H1 (cell line): Measurements from ENCODE around the gene TMEM89. TPM values are rescaled to one million over a fixed set of nuclear protein-coding genes. Genes with fewer than 3 reads are reported as not detected.

Experiments used
- CTCF ChIA-PET: fragments of 300-600 bp; sonication (Branson Sonifier 250); formaldehyde crosslinking; loops from one replicate; lab custom pipeline; 2021; ENCODE audit not compliant: partially characterized antibody; lab: Charles Lee
- POLR2A ChIA-PET: fragments of 300-600 bp; sonication (Branson Sonifier 250); formaldehyde crosslinking; loops from one replicate; lab custom pipeline; 2021; ENCODE audit warnings: inconsistent platforms; ENCODE audit not compliant: partially characterized antibody; lab: Charles Lee
- DNase-seq, 2 experiments: peaks; one replicate each; pipeline versions ENCODE4 v3.0.0 to v3.0.0-alpha.2; 2010 to 2022; ENCODE audit warnings: low spot score in 2 of 2, low read depth in 1 of 2, mixed read lengths in 1 of 2
- FAIRE-seq: peaks from 2 replicates; lab custom pipeline; 2011; peaks lifted over from hg19 to GRCh38; lab: Jason Lieb, UNC
- H2AFZ ChIP-seq: 2 replicates; pipeline ENCODE4 v1.8.1; 2012; ENCODE audit warnings: low read length, inconsistent platforms
- H2AK5ac ChIP-seq: 2 replicates; pipeline ENCODE4 v1.6.1; 2013; ENCODE audit warnings: low read depth, low read length
- H2BK120ac ChIP-seq: replicated peaks from 2 replicates; pipeline ENCODE3; 2013; ENCODE audit warnings: low read depth, low read length, inconsistent platforms
- H2BK12ac ChIP-seq: 2 replicates; pipeline ENCODE4 v1.6.1; 2013; ENCODE audit warnings: low read depth, low read length
- H2BK15ac ChIP-seq: 2 replicates; pipeline ENCODE4 v1.6.1; 2013; ENCODE audit warnings: low read length
- H2BK20ac ChIP-seq: 2 replicates; pipeline ENCODE4 v1.6.1; 2013; ENCODE audit warnings: low read length
- H2BK5ac ChIP-seq: 2 replicates; pipeline ENCODE4 v1.6.1; 2013; ENCODE audit warnings: low read depth, low read length
- H3K14ac ChIP-seq: 2 replicates; pipeline ENCODE4 v1.6.1; 2013; ENCODE audit warnings: inconsistent platforms; ENCODE audit not compliant: insufficient read length
- H3K18ac ChIP-seq: 2 replicates; pipeline ENCODE4 v1.6.1; 2013; ENCODE audit warnings: low read length; ENCODE audit errors: extremely low read depth
- H3K23ac ChIP-seq: 2 replicates; pipeline ENCODE4 v1.6.1; 2013; ENCODE audit warnings: inconsistent platforms; ENCODE audit not compliant: insufficient read length
- H3K23me2 ChIP-seq: 2 replicates; pipeline ENCODE4 v1.6.1; 2013; ENCODE audit warnings: low read depth, low read length
- H3K27ac ChIP-seq: 2 replicates; pipeline ENCODE4 v1.6.1; 2011; ENCODE audit warnings: low read depth, low read length, inconsistent platforms
- H3K27me3 ChIP-seq, 4 experiments: replicated peaks in 1 of 4; 1 replicate in 1 of 4; 2 replicates in 3 of 4; pipeline versions ENCODE4 v1.6.1 to v1.8.1; 2011 to 2013; ENCODE audit warnings: low read length in 3 of 4, mild to moderate bottlenecking in 3 of 4, inconsistent platforms in 2 of 4, mixed read lengths in 2 of 4, moderate library complexity in 1 of 4; ENCODE audit not compliant: control insufficient read depth in 3 of 4, insufficient read depth in 3 of 4; ENCODE audit errors: extremely low read depth in 1 of 4
- H3K36me3 ChIP-seq, 4 experiments: 2 replicates each; pipeline versions ENCODE4 v1.6.1 to v1.8.1; 2011 to 2013; ENCODE audit warnings: mild to moderate bottlenecking in 4 of 4, low read length in 3 of 4, moderate library complexity in 2 of 4, control low read depth in 1 of 4, inconsistent platforms in 1 of 4; ENCODE audit not compliant: insufficient read depth in 4 of 4, control insufficient read depth in 2 of 4
- H3K4ac ChIP-seq: replicated peaks from 2 replicates; pipeline ENCODE3; 2013; ENCODE audit warnings: low read length, low read depth, mixed read lengths, inconsistent platforms; ENCODE audit not compliant: insufficient read length
- H3K4me1 ChIP-seq, 4 experiments: replicated peaks in 1 of 4; 1 replicate in 1 of 4; 2 replicates in 3 of 4; pipeline versions ENCODE4 v1.6.1 to v1.8.1; 2011 to 2013; ENCODE audit warnings: low read length in 3 of 4, inconsistent platforms in 2 of 4, mixed read lengths in 1 of 4; ENCODE audit not compliant: insufficient read depth in 4 of 4, control insufficient read depth in 3 of 4
- H3K4me2 ChIP-seq, 2 experiments: 2 replicates each; pipeline versions ENCODE4 v1.6.1 to v1.8.1; 2011 to 2013; ENCODE audit warnings: low read depth in 2 of 2, low read length in 2 of 2, control low read depth in 1 of 2, inconsistent platforms in 1 of 2, mild to moderate bottlenecking in 1 of 2; ENCODE audit not compliant: insufficient read depth in 1 of 2
- H3K4me3 ChIP-seq, 4 experiments: fragments of 200-600, 300-600 bp in 1 of 4; sonication (generic), shearing (Covaris generic), sonication (Bioruptor Twin) in 1 of 4; 2 replicates each; pipeline versions ENCODE4 v1.5.1 to v1.8.1; 2011 to 2016; ENCODE audit warnings: low read length in 4 of 4, low read depth in 3 of 4, control low read depth in 2 of 4, inconsistent platforms in 2 of 4, mild to moderate bottlenecking in 2 of 4, mixed read lengths in 1 of 4, moderate library complexity in 1 of 4; ENCODE audit not compliant: insufficient read depth in 2 of 4; ENCODE audit errors: extremely low read depth in 1 of 4
- H3K56ac ChIP-seq: replicated peaks from 2 replicates; pipeline ENCODE3; 2013; ENCODE audit warnings: low read depth, mild to moderate bottlenecking, mixed read lengths, low read length, inconsistent platforms; ENCODE audit not compliant: insufficient read length
- H3K79me1 ChIP-seq: 2 replicates; pipeline ENCODE4 v1.6.1; 2013; ENCODE audit warnings: low read depth, low read length, control low read depth
- H3K79me2 ChIP-seq, 2 experiments: 2 replicates each; pipeline versions ENCODE4 v1.6.1 to v1.8.1; 2012 to 2013; ENCODE audit warnings: low read length in 2 of 2, mild to moderate bottlenecking in 2 of 2, inconsistent platforms in 1 of 2; ENCODE audit not compliant: insufficient read depth in 2 of 2, control insufficient read depth in 1 of 2
- H3K9ac ChIP-seq, 4 experiments: replicated peaks in 1 of 4; 1 replicate in 1 of 4; 2 replicates in 3 of 4; pipeline versions ENCODE4 v1.6.1 to v1.8.1; 2011 to 2013; ENCODE audit warnings: low read depth in 3 of 4, low read length in 3 of 4, control low read depth in 2 of 4, mild to moderate bottlenecking in 2 of 4, moderate library complexity in 2 of 4, inconsistent platforms in 1 of 4; ENCODE audit errors: extremely low read depth in 1 of 4
- H3K9me3 ChIP-seq, 2 experiments: 2 replicates each; pipeline versions ENCODE4 v1.6.1 to v1.8.1; 2012 to 2013; ENCODE audit warnings: mild to moderate bottlenecking in 2 of 2, moderate library complexity in 2 of 2, control low read depth in 1 of 2, inconsistent platforms in 1 of 2, low read depth in 1 of 2, low read length in 1 of 2, mixed read lengths in 1 of 2; ENCODE audit not compliant: insufficient read depth in 2 of 2
- H4K20me1 ChIP-seq, 2 experiments: replicated peaks in 1 of 2; 2 replicates each; pipeline versions ENCODE3 to v1.8.1; 2011 to 2013; ENCODE audit warnings: inconsistent platforms in 2 of 2, low read length in 2 of 2, mild to moderate bottlenecking in 1 of 2; ENCODE audit not compliant: insufficient read depth in 2 of 2, control insufficient read depth in 1 of 2
- H4K5ac ChIP-seq: 2 replicates; pipeline ENCODE4 v1.6.1; 2013; ENCODE audit warnings: low read length, low read depth, mixed read lengths, inconsistent platforms; ENCODE audit not compliant: insufficient read length
- H4K8ac ChIP-seq: 2 replicates; pipeline ENCODE4 v1.8.0; 2013; ENCODE audit warnings: mild to moderate bottlenecking, moderate library complexity, low read length, inconsistent platforms; ENCODE audit not compliant: insufficient read depth; ENCODE audit errors: extremely low read depth
- H4K91ac ChIP-seq: replicated peaks from 2 replicates; pipeline ENCODE3; 2013; ENCODE audit warnings: low read length, mixed read lengths, inconsistent platforms; ENCODE audit not compliant: insufficient read length
- CREB1 ChIP-seq: IDR thresholded peaks from 2 replicates; pipeline ENCODE4 v1.6.1; 2012; ENCODE audit warnings: inconsistent platforms
- KDM4A ChIP-seq: IDR thresholded peaks from one replicate; pipeline ENCODE4 v1.7.1; 2012; ENCODE audit warnings: low read depth, mild to moderate bottlenecking, moderate library complexity, low read length, inconsistent platforms; ENCODE audit not compliant: severe bottlenecking
- KDM5A ChIP-seq: fragments of 200-600 bp; IDR thresholded peaks from 2 replicates; pipeline ENCODE4 v1.7.1; 2012; ENCODE audit warnings: mild to moderate bottlenecking, low read length, inconsistent platforms, mixed read lengths
- POLR2A ChIP-seq, 2 experiments: IDR thresholded peaks; 1 replicate in 1 of 2; 2 replicates in 1 of 2; pipeline ENCODE4 v1.6.1; 2011; ENCODE audit warnings: low read depth in 2 of 2, low read length in 2 of 2, mild to moderate bottlenecking in 2 of 2; ENCODE audit errors: control extremely low read depth in 1 of 2
- TAF1 ChIP-seq: IDR thresholded peaks from 2 replicates; pipeline ENCODE4 v1.6.1; 2011; ENCODE audit warnings: mild to moderate bottlenecking, low read depth, low read length
- TBP ChIP-seq: IDR thresholded peaks from 2 replicates; pipeline ENCODE4 v1.6.1; 2011; ENCODE audit warnings: low read depth, low read length, improper control_type of control experiment
- WGBS, 2 experiments: shearing (Covaris generic) in 1 of 2; methylation state at CpG; one replicate each; pipeline versions ENCODE4 v1.1.6 to v1.1.7; 2013 to 2015; ENCODE audit warnings: low lambda C conversion rate in 2 of 2, mixed read lengths in 2 of 2, inconsistent platforms in 1 of 2, low coverage in 1 of 2, missing lambda C conversion rate in 1 of 2; ENCODE audit not compliant: insufficient replicate concordance in 2 of 2, insufficient coverage in 1 of 2, insufficient read length in 1 of 2; ENCODE audit errors: extremely low coverage in 1 of 2, missing lambda C conversion rate in 1 of 2; 5-methylcytosine and 5-hydroxymethylcytosine counted together
- polyA plus RNA-seq, 7 experiments: library from polyadenylated mRNA; depleted of rRNA in 3 of 7; stranded (reverse) in 5 of 7; unstranded in 2 of 7; fragments of >200 nt in 5 of 7; fragments of 200-250 nt in 2 of 7; gene quantifications; 1 replicate in 5 of 7; 2 replicates in 1 of 7; 4 replicates in 1 of 7; pipeline versions ENCODE4 v1.2.1 to v1.2.3, GENCODE V29; 2011 to 2013; ENCODE audit warnings: missing spikeins in 2 of 7, mixed read lengths in 2 of 7
- total RNA-seq: library from RNA; stranded (reverse); fragmentation: NEBNext Ultra II Directional; extraction: Animal tissue kit (Norgen Biotek cat#: 25700); gene quantifications from 2 replicates; pipeline ENCODE4 v1.2.1, GENCODE V29; 2021

Gene TMEM89
- total and polyA plus RNA-seq, 2 of the 8 experiments (the other 6 are each of a cell fraction or from before 2014, with no cell fraction given), result not detected

DNA sequence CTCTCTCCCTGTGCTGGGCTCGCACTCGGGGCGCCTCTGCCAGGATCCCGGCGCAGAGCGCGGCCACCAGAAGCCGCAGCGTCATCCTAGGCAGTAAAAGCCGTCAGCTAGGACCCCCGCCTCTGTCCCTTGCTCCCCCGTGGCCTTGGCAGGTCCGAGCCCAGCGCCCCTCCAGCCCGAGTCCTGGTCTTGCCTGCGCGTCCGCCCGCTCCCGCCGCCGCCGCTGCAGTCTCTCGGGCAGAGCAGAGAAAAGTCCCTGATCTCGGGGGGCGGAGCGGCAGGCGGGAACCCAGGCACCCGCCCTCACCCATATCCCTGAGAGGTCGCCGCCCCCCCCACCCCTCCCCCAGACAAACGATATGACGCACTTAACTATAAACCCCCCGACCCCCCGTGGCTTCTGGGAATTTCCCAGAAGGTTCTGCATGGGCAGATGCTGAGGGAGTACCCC lies 26.5 kb downstream of the TMEM89 start, which contains the start of gene COL7A1:
TSS of gene COL7A1 (minus strand) at position 255 of the 451 bp plus-strand sequence. CDS start at position 85, 170 bp downstream.
- WGBS, 2 experiments, result 23% methylated on average over 16 of the region's 35 CpGs; no CpG with 5 or more reads in 1 of the 2 experiments
- Histone ChIP-seq H2AK5ac (0 out of 2 replicates have a peak within 1 kb of the TSS, but pooled peaks have one; percentile 53), H3K4me3 (peak within 1 kb of the TSS; percentile 15 to 57 (median 26)), H4K5ac (no peak within 1 kb of the TSS), H3K23ac (no peak within 1 kb of the TSS), H4K91ac (no peak within 1 kb of the TSS), H2BK15ac (peak within 1 kb of the TSS; percentile 61), H2BK5ac (peak within 1 kb of the TSS; percentile 75), H3K4me1 (peaks cover 3 to 18% (median 15%) of the 10 kb centered on the region in 4 experiments; a peak in 6 of 7 replicates), H3K27me3 (peaks cover 0 to 6% (median 0%) of the 10 kb centered on the region in 4 experiments; a peak in 4 of 7 replicates), H2BK120ac (no peak within 1 kb of the TSS), H3K4me2 (peak within 1 kb of the TSS; percentile 69 to 89), H2BK20ac (no peak within 1 kb of the TSS; the same call in 1 of the 2 replicates), H3K36me3 (peaks cover 13 to 18% (median 15%) of the 10 kb centered on the region in 4 experiments), H3K27ac (no peak within 1 kb of the TSS), H3K18ac (peak within 1 kb of the TSS; percentile 48; the same call in 1 of the 2 replicates), H2AFZ (peak within 1 kb of the TSS; percentile 45; the same call in 1 of the 2 replicates), H3K56ac (no peak within 1 kb of the TSS), H4K20me1 (peaks cover 0 to 19% of the 10 kb centered on the region in 2 experiments), H2BK12ac (peak within 1 kb of the TSS; percentile 60; the same call in 1 of the 2 replicates), H3K14ac (no peak within 1 kb of the TSS), H3K9me3 (no peaks in the 10 kb centered on the region), H3K23me2 (peaks cover 1% of the 10 kb centered on the region; the same call in 1 of the 2 replicates), H3K79me2 (no peaks in the 10 kb centered on the region), H3K4ac (peak within 1 kb of the TSS; percentile 50), H3K9ac (peak within 1 kb of the TSS in 3 of 4 experiments; percentile 42 to 71 (median 43); a peak in 5 of 7 replicates), H4K8ac (peak within 1 kb of the TSS; percentile 60), H3K79me1 (no peaks in the 10 kb centered on the region)
- DNase-seq (peak in 1 of 2 experiments; percentile 75), FAIRE-seq (no peak)
- ChIA-PET POLR2A (interaction anchor here (0.8 to 5.1 kb wide), 7 partner anchors 10 to 67 kb away, joined by 3 to 23 read pairs (median 6); partner anchors contain the start of genes CELSR3, PFKFB4, SLC26A6 and UQCRC1), CTCF (no interaction called here)
- TF ChIP-seq TBP (peak; percentile 49; the same call in 1 of the 2 replicates), KDM4A (no peak), TAF1 (0 out of 2 replicates have a peak, but pooled peaks have one; percentile 40), CREB1 (0 out of 2 replicates have a peak, but pooled peaks have one; percentile 8), POLR2A (IDR thresholded peaks at IDR 0.05; ENCODE audit: control extremely low read depth in 1 of 2, low read depth in 2 of 2, low read length in 2 of 2) (peak in 1 of 2 experiments; percentile 36; a peak in 2 of 3 replicates), KDM5A (no peak)
